Measurements from ENCODE around the gene PAK1IP1. TPM values are rescaled to one million over a fixed set of nuclear protein-coding genes. Genes with fewer than 3 reads are reported as not detected.

PAK1IP1 gene
- polyA plus RNA-seq, 1 of the 3 experiments (the other 2 are of a cell fraction): 16.2 TPM

GRCh38 chr6:10686901-10687300 lies 7.9 kb upstream of the PAK1IP1 start:
- H3K4me3 ChIP-seq (ENCODE audit: low read depth in 2 of 2, low read length in 1 of 2): no peak overlapping the region
- H3K27ac ChIP-seq (ENCODE audit: low read depth in 2 of 2, low read length in 1 of 2): no peak overlapping the region
- no peaks in the 10 kb centered on the region for H3K9me3 ChIP-seq
- ChIA-PET CTCF (no interaction called here), POLR2A (no interaction called here)
- H3K4me1 ChIP-seq (ENCODE audit: control insufficient read depth in 1 of 2, insufficient read depth in 2 of 2, low read depth in 1 of 2, low read length in 1 of 2): no peaks in the 10 kb centered on the region
- DNase-seq: no peak
- no peaks in the 10 kb centered on the region for H3K36me3 ChIP-seq (replicated peaks in 1 of 2; ENCODE audit: control insufficient read depth in 1 of 2, insufficient read depth in 2 of 2, low read length in 1 of 2)
- no peak overlapping the region for H3K9ac ChIP-seq
- 87% methylated on average over 8 of the region's 8 CpGs for WGBS (ENCODE audit: low lambda C conversion rate)
- no peak overlapping the region for H3K4me2 ChIP-seq
- no peaks in the 10 kb centered on the region for H3K9me2 ChIP-seq
- H3K79me2 ChIP-seq (ENCODE audit: insufficient read depth): no peaks in the 10 kb centered on the region
- no peak overlapping the region for H2AFZ ChIP-seq (ENCODE audit: low read depth)
- TF ChIP-seq TAF1 (IDR thresholded peaks at IDR 0.05; ENCODE audit: borderline replicate concordance, low read depth, low read length) (no peak), PBX3 (IDR thresholded peaks at IDR 0.05) (no peak), MAX (IDR thresholded peaks at IDR 0.05; ENCODE audit: low read depth) (no peak), EP300 (IDR thresholded peaks at IDR 0.05; ENCODE audit: borderline replicate concordance in 1 of 2, low read depth in 1 of 2, low read length in 1 of 2) (no peak), GATA2 (CRISPR knock-in tag; IDR thresholded peaks at IDR 0.05) (no peak), RAD21 (IDR thresholded peaks at IDR 0.05; ENCODE audit: low read length) (no peak), FOXM1 (IDR thresholded peaks at IDR 0.05; ENCODE audit: low read depth) (no peak), USF2 (IDR thresholded peaks at IDR 0.05; ENCODE audit: borderline replicate concordance, low read depth, low read length) (no peak), MEF2A (IDR thresholded peaks at IDR 0.05; ENCODE audit: borderline replicate concordance, low read depth) (no peak), CHD2 (IDR thresholded peaks at IDR 0.05; ENCODE audit: low read length, partially characterized antibody) (no peak), JUND (IDR thresholded peaks at IDR 0.05) (no peak), FOSL2 (IDR thresholded peaks at IDR 0.05; ENCODE audit: borderline replicate concordance, low read depth) (no peak)
- no peaks in the 10 kb centered on the region for H4K20me1 ChIP-seq (ENCODE audit: insufficient read depth)
- peaks cover 4% of the 10 kb centered on the region for H3F3A ChIP-seq (replicated peaks; ENCODE audit: insufficient read depth)
- no peaks in the 10 kb centered on the region for H3K27me3 ChIP-seq (ENCODE audit: insufficient read depth)

GRCh38 chr6:10687582-10687981 lies 7.2 kb upstream of the PAK1IP1 start:
- H2AFZ ChIP-seq (ENCODE audit: low read depth): no peak overlapping the region
- peaks cover 0 to under 1% of the 10 kb centered on the region in 2 experiments; a peak in 1 of 4 replicates for H3K4me1 ChIP-seq (ENCODE audit: control insufficient read depth in 1 of 2, insufficient read depth in 2 of 2, low read depth in 1 of 2, low read length in 1 of 2)
- no peaks in the 10 kb centered on the region for H4K20me1 ChIP-seq (ENCODE audit: insufficient read depth)
- H3K27ac ChIP-seq (ENCODE audit: low read depth in 2 of 2, low read length in 1 of 2): no peak overlapping the region
- no peak for DNase-seq
- peaks cover 2% of the 10 kb centered on the region; the same call in 1 of the 2 replicates for H3K79me2 ChIP-seq (ENCODE audit: insufficient read depth)
- no peak overlapping the region for H3K9ac ChIP-seq
- H3K4me2 ChIP-seq: no peak overlapping the region
- H3K36me3 ChIP-seq (replicated peaks in 1 of 2; ENCODE audit: control insufficient read depth in 1 of 2, insufficient read depth in 2 of 2, low read length in 1 of 2): no peaks in the 10 kb centered on the region
- no peak overlapping the region for H3K4me3 ChIP-seq (ENCODE audit: low read depth in 2 of 2, low read length in 1 of 2)
- H3K27me3 ChIP-seq (ENCODE audit: insufficient read depth): no peaks in the 10 kb centered on the region
- ChIA-PET POLR2A (no interaction called here), CTCF (no interaction called here)
- TF ChIP-seq CHD2 (IDR thresholded peaks at IDR 0.05; ENCODE audit: low read length, partially characterized antibody) (no peak), RXRA (IDR thresholded peaks at IDR 0.05; ENCODE audit: borderline replicate concordance, low read depth) (no peak), TAF1 (IDR thresholded peaks at IDR 0.05; ENCODE audit: borderline replicate concordance, low read depth, low read length) (no peak), JUND (IDR thresholded peaks at IDR 0.05) (no peak), GABPA (IDR thresholded peaks at IDR 0.05; ENCODE audit: low read depth) (no peak), EZH2phosphoT487 (IDR thresholded peaks at IDR 0.05; ENCODE audit: borderline replicate concordance, low read depth) (no peak), RAD21 (IDR thresholded peaks at IDR 0.05; ENCODE audit: low read length) (no peak), SIN3A (IDR thresholded peaks at IDR 0.05; ENCODE audit: borderline replicate concordance, low read depth, low read length) (no peak), FOXM1 (IDR thresholded peaks at IDR 0.05; ENCODE audit: low read depth) (no peak), NFIC (IDR thresholded peaks at IDR 0.05; ENCODE audit: borderline replicate concordance) (no peak), IRF3 (IDR thresholded peaks at IDR 0.05; ENCODE audit: low read depth, low read length) (no peak), POLR2AphosphoS5 (IDR thresholded peaks at IDR 0.05; ENCODE audit: low read depth, low read length) (no peak), GATA2 (CRISPR knock-in tag; IDR thresholded peaks at IDR 0.05) (no peak), CTCF (IDR thresholded peaks at IDR 0.05) (no peak), EP300 (IDR thresholded peaks at IDR 0.05; ENCODE audit: borderline replicate concordance in 1 of 2, low read depth in 1 of 2, low read length in 1 of 2) (no peak)
- H3K9me2 ChIP-seq: no peaks in the 10 kb centered on the region
- peaks cover 4% of the 10 kb centered on the region for H3F3A ChIP-seq (replicated peaks; ENCODE audit: insufficient read depth)
- H3K9me3 ChIP-seq: no peaks in the 10 kb centered on the region
- 64% methylated on average over 6 of the region's 6 CpGs for WGBS (ENCODE audit: low lambda C conversion rate)
